Kidney (tissue), 14 donors: ENCODE results near the gene HOXC9. TPM values are rescaled to one million over a fixed set of nuclear protein-coding genes. Genes with fewer than 3 reads are reported as not detected.
A peak's percentile ranks its signal among the peaks of the same experiment; 100 is the strongest.

Experiments
- DNase-seq, 5 donors: peaks; one replicate each; pipeline ENCODE4 v3.0.0-alpha.2; 2013 to 2020
- FAIRE-seq: peaks from 2 replicates; lab custom pipeline; 2012; peaks lifted over from hg19 to GRCh38; lab: Jason Lieb, UNC
- H3K27ac ChIP-seq, 2 donors: one replicate each; pipeline ENCODE4 v1.7.0; 2013; ENCODE audit warnings: low read depth in 2 of 2, low read length in 2 of 2, inconsistent platforms in 1 of 2
- H3K27me3 ChIP-seq: one replicate; pipeline ENCODE4 v1.7.1; 2013; ENCODE audit warnings: low read length, inconsistent platforms; ENCODE audit not compliant: control insufficient read depth, insufficient read depth
- H3K36me3 ChIP-seq, 3 donors: one replicate each; pipeline versions ENCODE4 v1.7.0 to v1.7.1; 2013; ENCODE audit warnings: low read length in 3 of 3, control low read depth in 1 of 3, inconsistent platforms in 1 of 3; ENCODE audit not compliant: insufficient read depth in 3 of 3, control insufficient read depth in 2 of 3
- H3K4me1 ChIP-seq, 3 donors: one replicate each; pipeline versions ENCODE4 v1.7.0 to v1.7.1; 2013; ENCODE audit warnings: low read length in 3 of 3, inconsistent platforms in 1 of 3, low read depth in 1 of 3; ENCODE audit not compliant: control insufficient read depth in 2 of 3, insufficient read depth in 2 of 3
- H3K4me3 ChIP-seq, 3 donors: one replicate each; pipeline versions ENCODE4 v1.7.0 to v1.8.1; 2013; ENCODE audit warnings: low read length in 3 of 3, control low read depth in 1 of 3, inconsistent platforms in 1 of 3
- H3K9ac ChIP-seq, 3 donors: one replicate each; pipeline versions ENCODE4 v1.7.0 to v1.7.1; 2013; ENCODE audit warnings: low read length in 3 of 3, control low read depth in 1 of 3, inconsistent platforms in 1 of 3
- H3K9me3 ChIP-seq, 3 donors: one replicate each; pipeline versions ENCODE4 v1.7.0 to v1.7.1; 2013; ENCODE audit warnings: low read length in 3 of 3, control low read depth in 1 of 3, inconsistent platforms in 1 of 3; ENCODE audit not compliant: control insufficient read depth in 2 of 3, insufficient read depth in 1 of 3
- CTCF ChIP-seq: IDR thresholded peaks from 3 replicates; pipeline ENCODE4 v1.5.1; 2012; ENCODE audit warnings: mild to moderate bottlenecking, moderate library complexity, borderline replicate concordance; ENCODE audit not compliant: insufficient read depth; ENCODE audit errors: extremely low read depth
- intact Hi-C: fragments of 100-400 bp; cut with DNase I; formaldehyde crosslinking; loops from one replicate; pipeline ENCODE4 v1.11.1; 2022
- polyA plus RNA-seq: library from polyadenylated mRNA; stranded (reverse); fragments of 350-450 nt; fragmentation: Illumina TruSeq; extraction: RNeasy Lipid Tissue Mini Kit (QIAGEN cat#74804); gene quantifications from one replicate; pipeline ENCODE4 v1.2.3, GENCODE V29; 2014; ENCODE audit warnings: low read depth, low replicate concordance; ENCODE audit not compliant: insufficient read depth
- total RNA-seq: library from RNA; stranded (reverse); fragmentation: NEBNext Ultra II Directional; extraction: Animal tissue kit (Norgen Biotek cat#: 25700); gene quantifications from one replicate; pipeline ENCODE4 v1.2.1, GENCODE V29; 2021
- donor health status: control.
- donor health status: control.
- donor health status: control.
- donor health status: control.
- donor health status: control.
- donor health status: DM: yes; HTN: yes; CAD: no.
- donor health status: Normal renal cell carcinoma (clear cell type).

HOXC9 gene
- total and polyA plus RNA-seq, 2 donors from 2014 or later = 11.7 to 16.5 TPM

- no peak for FAIRE-seq
- intact Hi-C loops = no loop called here
- H3K27ac ChIP-seq = peak overlapping the region; percentile 43 to 52
- no peaks in the 10 kb centered on the region for H3K27me3 ChIP-seq
- H3K4me3 ChIP-seq = peak overlapping the region; percentile 26 to 37 (median 29)
- H3K4me1 ChIP-seq = peaks cover 0 to 25% (median 13%) of the 10 kb centered on the region in 3 donors
- peak overlapping the region in 1 of 3 donors; percentile 19 for H3K9ac ChIP-seq
- no peak for TF ChIP-seq CTCF
- H3K36me3 ChIP-seq = no peaks in the 10 kb centered on the region
- no peaks in the 10 kb centered on the region for H3K9me3 ChIP-seq
- peak in 1 of 5 donors; percentile 70 for DNase-seq
These were observed 16.1 kb downstream of the HOXC9 start for GRCh38 chr12:54016051-54016450.

GRCh38 chr12:54016478-54016964 lies 16.6 kb downstream of the HOXC9 start:
- intact Hi-C loops = no loop called here
- Histone ChIP-seq H3K4me1 (peaks cover 0 to 25% (median 13%) of the 10 kb centered on the region in 3 donors), H3K27me3 (no peaks in the 10 kb centered on the region), H3K9me3 (no peaks in the 10 kb centered on the region), H3K9ac (peak overlapping the region in 2 of 3 donors; percentile 19 to 72), H3K36me3 (no peaks in the 10 kb centered on the region), H3K27ac (peak overlapping the region; percentile 43 to 52), H3K4me3 (peak overlapping the region; percentile 70 to 87 (median 83))
- DNase-seq (peak; percentile 85 to 97 (median 93)), FAIRE-seq (no peak)
- no peak for TF ChIP-seq CTCF

- Histone ChIP-seq H3K9ac (peak overlapping the region; percentile 4 to 90 (median 72)), H3K27me3 (no peaks in the 10 kb centered on the region), H3K27ac (peak overlapping the region; percentile 92 to 96), H3K4me3 (peak overlapping the region; percentile 70 to 87 (median 83)), H3K9me3 (no peaks in the 10 kb centered on the region), H3K4me1 (peaks cover 0 to 25% (median 15%) of the 10 kb centered on the region in 3 donors), H3K36me3 (no peaks in the 10 kb centered on the region)
- peak in 3 of 5 donors; percentile 87 to 88 (median 88) for DNase-seq
- no peak for FAIRE-seq
- intact Hi-C loops = no loop called here
- TF ChIP-seq CTCF = no peak
These were observed 17.2 kb downstream of the HOXC9 start for GRCh38 chr12:54017027-54017788.
